ENCODE measurements around the gene HTR3B.
A peak's percentile ranks its signal among the peaks of the same experiment; 100 is the strongest.
"Not testable (repeated sequence)": the region's sequence is repeated elsewhere in the genome, so short reads cannot be mapped to it uniquely, and the experiment has no call there.

HTR3B gene

DNA sequence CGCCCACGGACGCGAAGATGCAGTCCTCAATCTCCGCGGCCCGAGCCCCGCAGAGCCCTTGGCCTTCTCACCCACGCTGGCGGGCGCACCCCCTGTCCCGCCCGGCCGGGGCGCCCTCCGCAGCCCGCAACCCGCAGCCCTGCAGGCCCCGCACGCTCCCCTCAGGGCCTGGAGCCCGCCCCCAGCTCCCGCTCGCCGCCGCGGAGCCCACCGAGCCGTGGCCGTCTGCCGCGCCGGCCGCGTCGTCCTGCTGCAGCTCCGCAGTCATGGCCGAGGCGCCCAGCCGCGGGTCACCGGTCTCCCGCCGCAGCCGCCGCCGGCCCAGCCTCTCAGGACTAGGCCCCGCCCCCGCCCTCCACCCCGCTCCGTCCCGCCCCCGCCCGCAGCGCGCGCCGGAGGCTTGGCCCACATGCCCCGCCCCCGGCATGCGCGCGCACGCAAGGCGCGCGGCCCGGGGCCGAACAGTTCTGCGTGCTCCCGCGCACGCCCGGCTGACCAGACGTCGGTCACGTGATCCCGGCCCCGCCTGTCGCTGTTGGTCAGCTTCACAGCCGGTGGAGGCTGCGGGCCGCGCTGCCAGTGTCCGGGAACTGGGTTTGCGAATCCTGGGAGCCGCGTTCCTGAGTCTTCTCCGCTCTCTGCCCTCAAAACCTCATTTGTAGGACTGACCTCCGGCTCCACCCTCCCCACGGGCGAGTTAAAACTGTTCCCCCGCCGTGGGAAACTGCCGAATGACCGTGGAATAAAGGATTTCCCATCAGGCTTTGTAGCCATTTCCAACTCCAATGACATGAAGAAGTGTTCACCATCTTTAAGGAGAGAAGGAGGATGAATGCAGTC lies 29.1 kb upstream of the HTR3B start, which contains the start of gene USP28:
Gene USP28 (minus strand): TSS at position 339 of the 840 bp plus-strand sequence. CDS start 71 bp downstream, at position 268.
- TF ChIP-seq, protein P1, sequence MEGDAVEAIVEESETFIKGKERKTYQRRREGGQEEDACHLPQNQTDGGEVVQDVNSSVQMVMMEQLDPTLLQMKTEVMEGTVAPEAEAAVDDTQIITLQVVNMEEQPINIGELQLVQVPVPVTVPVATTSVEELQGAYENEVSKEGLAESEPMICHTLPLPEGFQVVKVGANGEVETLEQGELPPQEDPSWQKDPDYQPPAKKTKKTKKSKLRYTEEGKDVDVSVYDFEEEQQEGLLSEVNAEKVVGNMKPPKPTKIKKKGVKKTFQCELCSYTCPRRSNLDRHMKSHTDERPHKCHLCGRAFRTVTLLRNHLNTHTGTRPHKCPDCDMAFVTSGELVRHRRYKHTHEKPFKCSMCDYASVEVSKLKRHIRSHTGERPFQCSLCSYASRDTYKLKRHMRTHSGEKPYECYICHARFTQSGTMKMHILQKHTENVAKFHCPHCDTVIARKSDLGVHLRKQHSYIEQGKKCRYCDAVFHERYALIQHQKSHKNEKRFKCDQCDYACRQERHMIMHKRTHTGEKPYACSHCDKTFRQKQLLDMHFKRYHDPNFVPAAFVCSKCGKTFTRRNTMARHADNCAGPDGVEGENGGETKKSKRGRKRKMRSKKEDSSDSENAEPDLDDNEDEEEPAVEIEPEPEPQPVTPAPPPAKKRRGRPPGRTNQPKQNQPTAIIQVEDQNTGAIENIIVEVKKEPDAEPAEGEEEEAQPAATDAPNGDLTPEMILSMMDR (IDR thresholded peaks at IDR 0.05; ENCODE audit: borderline replicate concordance, insufficient read depth, low read depth, low read length), result no peak
- peak within 1 kb of the TSS; percentile 74 for H3K4me3 ChIP-seq (ENCODE audit: low read depth, low read length)

GRCh38 chr11:113876074-113876797 lies 28.4 kb upstream of the HTR3B start:
- peak overlapping the region; percentile 74 for H3K4me3 ChIP-seq (ENCODE audit: low read depth, low read length)
- TF ChIP-seq, protein P1 (IDR thresholded peaks at IDR 0.05; ENCODE audit: borderline replicate concordance, insufficient read depth, low read depth, low read length), result no peak

DNA sequence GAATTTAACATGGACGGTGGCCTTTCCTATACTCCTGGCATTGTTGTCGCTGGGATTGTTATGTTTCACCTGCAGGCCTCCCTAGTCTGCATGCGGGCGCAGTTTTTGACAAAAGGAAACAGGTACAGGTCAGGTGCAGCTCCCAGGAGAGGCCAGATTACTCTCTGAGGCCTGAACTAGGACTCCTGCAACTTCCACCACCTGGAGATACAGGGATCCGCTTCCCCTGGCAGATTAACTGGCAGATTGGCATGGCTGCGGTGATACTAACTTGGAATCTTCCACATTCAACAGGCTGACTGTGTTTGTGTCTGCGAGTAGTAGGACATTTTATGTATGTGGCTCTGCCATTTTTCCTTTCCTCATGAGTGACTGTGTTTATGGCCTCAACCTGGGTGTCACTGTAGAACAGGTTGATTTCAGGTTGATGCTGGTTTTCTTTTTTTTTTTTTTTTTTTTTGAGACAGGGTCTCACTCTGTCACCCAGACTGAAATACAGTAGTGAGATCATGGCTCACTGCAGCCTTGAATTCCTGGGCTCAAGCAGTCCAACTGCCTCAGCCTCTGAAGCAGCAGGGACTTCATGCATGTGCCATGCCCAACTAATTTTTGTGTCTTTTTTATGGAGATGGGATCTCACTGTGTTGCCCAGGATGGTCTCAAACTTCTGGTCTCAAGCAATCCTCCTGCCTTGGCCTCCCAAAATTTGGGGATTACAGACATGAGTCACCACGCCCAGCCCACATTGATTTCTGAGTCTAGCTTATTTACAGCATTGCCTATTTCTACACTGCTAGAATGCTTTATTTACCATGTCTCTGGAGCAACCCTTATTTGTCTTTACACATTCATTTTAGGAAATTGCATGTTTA lies 27.6 kb upstream of the HTR3B start:
- TF ChIP-seq, protein P1 (IDR thresholded peaks at IDR 0.05; ENCODE audit: borderline replicate concordance, insufficient read depth, low read depth, low read length), result no peak
- no peak overlapping the region for H3K4me3 ChIP-seq (ENCODE audit: low read depth, low read length)

GRCh38 chr11:113877670-113878055 lies 26.9 kb upstream of the HTR3B start:
- TF ChIP-seq, protein P1 (IDR thresholded peaks at IDR 0.05; ENCODE audit: borderline replicate concordance, insufficient read depth, low read depth, low read length), result no peak

DNA sequence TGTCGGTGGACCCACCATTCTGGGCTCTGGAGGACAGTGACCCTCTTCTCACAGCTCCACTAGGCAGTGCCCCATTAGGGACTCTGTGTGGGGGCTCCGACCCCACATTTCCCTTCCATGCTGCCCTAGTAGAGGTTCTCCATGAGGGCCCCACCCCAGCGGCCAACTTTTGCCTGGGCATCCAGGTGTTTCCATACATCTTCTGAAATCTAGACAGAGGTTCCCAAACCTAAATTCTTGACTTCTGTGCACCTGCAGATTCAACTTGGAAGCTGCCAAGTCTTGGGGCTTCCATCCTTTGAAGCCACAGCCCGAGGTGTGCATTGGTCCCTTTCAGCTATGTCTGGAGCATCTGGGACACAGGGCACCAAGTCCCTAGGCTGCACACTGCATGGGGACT lies 25.1 kb upstream of the HTR3B start:
- not testable (repeated sequence) for H3K4me3 ChIP-seq (ENCODE audit: low read depth, low read length)

More at GRCh38 chr11:113877670-113878055, 26.9 kb upstream of the HTR3B start:
- no peak overlapping the region for H3K4me3 ChIP-seq (ENCODE audit: low read depth, low read length)

DNA sequence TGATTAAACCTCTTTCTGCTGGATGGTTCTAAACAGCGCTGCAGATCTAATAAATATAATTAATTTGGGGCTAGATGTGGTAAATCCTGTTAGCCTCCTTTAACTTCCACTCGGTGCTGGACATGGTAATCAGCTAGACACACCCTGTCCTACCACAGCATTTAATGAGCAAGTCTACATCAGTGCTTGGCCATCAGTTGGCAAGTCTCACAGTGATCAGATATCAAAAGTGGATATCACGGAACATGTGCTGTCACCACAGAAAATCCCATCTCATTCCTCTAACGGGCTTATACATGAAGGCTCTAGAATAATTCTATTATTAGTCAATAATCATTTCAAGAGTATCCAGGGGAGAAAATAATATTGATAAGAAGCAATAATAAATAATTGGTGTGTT lies 23.6 kb upstream of the HTR3B start:
- H3K4me3 ChIP-seq (ENCODE audit: low read depth, low read length), result no peak overlapping the region
- TF ChIP-seq, protein P1 (IDR thresholded peaks at IDR 0.05; ENCODE audit: borderline replicate concordance, insufficient read depth, low read depth, low read length), result no peak

DNA sequence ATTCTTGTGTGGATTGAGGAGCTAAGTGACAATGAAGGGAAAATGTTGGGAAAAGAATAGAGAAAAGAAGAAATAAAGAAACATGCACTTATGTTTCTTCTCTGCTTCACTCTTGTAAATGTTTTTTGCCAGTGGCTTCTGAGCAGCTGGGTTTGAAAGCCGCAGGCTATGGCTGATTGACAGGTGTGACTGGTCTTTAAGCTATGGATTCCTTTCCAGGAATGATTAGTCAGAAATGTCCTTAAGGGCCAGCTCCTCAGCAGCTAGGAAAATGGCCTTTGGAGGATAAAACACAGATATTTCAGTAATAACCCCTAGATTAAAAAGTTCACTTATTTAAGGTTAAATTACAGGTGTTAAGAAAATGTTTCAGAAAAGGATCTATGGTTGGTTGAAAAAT lies 22.7 kb upstream of the HTR3B start:
- TF ChIP-seq, protein P1 (IDR thresholded peaks at IDR 0.05; ENCODE audit: borderline replicate concordance, insufficient read depth, low read depth, low read length), result no peak
- H3K4me3 ChIP-seq (ENCODE audit: low read depth, low read length), result no peak overlapping the region
